HG03280 (cell line): Measurements from ENCODE around the gene RELN.
"Not testable (repeated sequence)": the region's sequence is repeated elsewhere in the genome, so short reads cannot be mapped to it uniquely, and the experiment has no call there.

Source experiments
- ATAC-seq: cut with Tn5 transposase; IDR thresholded peaks from one replicate; pipeline ENCODE4 v1.9.1; 2021; ENCODE audit warnings: mild to moderate bottlenecking, moderate library complexity; ENCODE audit not compliant: unreplicated experiment

RELN gene

DNA sequence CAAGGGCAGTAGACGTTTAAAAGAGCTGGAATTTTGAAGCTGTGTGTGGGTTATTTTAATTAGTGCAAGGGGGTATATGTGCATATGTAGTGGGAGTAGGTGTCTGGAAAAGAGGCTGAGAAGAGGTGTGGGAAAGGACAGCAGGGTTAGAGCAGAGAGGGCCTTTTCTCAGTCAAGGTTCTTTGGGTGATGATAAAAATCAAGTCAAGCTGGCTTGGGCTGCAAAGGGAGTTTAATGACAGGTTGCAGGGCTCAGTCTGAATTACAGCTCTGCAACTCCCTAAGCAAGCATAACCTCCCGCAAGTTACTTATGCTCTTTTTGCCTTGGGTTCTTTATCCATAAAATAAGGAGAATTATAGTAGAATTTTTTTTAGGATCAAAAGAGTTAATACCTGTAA lies 83.5 kb downstream of the RELN start:
- no peak for ATAC-seq

DNA sequence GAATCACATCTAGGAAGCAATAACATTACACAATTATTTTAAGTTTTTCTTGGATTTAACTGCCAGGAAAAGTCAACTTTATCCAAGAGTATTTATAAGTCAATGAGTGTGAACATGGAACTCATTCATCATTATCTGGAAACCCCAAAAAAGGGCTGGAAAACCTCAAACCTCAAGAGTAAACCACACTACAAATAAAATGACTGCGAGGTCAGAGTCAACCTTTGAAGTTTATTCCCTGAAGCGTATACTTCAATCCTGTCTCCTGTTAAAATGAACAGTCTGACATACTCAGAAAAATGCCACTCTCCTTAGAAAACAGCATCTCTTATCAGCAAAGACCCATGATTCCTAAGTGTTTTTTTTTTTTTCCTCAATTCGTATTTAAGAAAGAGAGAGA lies 86.5 kb downstream of the RELN start:
- no peak for ATAC-seq

DNA sequence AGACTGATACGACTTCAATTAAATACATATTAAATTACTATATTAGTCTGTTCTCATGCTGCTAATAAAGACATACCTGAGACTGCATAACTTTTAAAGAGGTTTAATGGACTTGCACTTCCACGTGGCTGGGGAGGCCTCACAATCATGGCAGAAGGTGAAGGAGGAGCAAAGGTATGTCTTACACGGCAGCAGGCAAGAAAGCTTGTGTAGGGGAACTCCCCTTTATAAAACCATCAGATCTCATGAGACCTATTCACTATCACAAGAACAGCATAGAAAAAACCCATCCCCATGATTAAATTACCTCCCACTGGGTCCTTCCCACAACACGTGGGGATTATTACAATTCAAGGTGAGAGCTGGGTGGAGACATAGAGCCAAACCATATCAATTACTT lies 92.6 kb downstream of the RELN start:
- not testable (repeated sequence) for ATAC-seq

DNA sequence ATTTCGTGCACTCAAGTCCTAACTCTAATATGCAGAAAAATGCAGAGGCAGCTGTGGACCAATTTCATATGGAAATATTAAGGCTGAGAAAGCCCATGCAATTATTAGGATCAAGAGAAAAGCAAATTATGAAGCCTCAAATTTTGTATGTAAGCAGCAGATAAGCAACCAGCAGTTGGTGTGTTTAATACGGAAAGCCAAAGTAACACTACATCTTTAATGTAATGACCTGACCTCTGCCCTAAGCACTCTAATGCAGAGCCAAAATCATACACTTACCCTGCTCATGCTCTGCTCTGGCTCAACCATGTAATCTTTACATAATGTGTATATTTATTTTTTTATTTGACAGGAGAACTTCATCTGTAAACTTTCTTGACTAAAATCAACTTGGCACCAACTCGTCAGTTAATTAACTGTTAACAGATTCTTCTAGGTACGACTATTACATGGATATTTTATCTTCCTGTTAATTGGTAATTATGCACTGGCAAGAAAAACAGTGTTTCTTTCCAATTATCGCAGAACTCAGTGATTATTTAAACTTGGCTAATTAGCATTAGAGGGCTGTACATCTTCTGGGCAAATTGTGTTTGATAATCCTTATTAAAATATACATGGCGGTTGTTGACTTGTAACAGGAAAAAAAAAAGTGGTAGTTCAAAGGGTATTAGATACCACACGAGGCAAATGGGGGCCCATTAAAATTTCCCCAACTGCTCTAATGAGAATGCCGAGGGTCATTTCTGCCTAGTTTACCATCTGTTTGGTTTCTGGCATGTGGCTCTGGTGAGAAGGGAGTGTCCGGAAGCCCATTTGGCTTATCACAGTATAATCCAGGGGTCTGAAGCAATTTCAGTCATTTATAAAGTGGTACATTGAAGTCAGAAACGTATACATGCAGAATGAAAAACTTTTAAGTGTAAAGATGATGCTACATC lies 94.5 kb downstream of the RELN start:
- ATAC-seq, result no peak

DNA sequence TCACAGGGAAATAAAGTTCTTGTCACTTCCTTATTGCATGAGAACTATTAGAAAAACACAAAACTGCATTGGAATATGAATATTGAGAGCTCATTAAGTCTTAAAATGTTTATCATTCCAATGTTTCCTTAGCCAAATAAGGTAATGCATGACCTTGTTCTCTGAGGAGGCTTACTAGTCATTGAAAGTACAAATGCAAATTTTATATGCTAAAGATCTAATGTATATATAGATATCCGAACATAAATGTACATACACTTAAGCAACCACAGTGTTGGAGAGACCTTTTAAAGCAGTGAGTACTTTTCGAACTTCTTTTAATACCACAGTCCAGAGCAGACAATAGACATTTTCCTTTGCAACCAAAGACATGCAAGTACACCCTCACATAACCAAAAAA lies 96.1 kb downstream of the RELN start:
- ATAC-seq, result no peak

DNA sequence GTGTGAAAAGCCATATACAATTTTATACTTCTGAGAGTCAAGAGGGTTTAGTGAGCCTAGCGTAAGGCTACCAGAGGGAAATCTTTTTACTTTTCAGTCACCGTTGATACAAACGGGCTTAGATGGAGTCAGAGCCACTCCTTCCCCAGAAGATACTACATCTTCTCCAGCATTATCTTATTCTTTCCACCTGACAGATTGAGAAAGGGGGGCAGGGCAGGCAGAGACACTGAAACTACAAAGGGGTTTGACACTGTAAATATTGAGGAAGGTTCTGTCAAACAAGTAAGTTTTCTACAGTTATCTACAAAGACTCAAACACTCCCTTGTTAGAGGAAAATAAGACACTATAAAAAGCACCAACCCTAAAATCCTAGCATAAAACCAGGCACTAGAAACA lies 100.0 kb downstream of the RELN start:
- ATAC-seq, result no peak

DNA sequence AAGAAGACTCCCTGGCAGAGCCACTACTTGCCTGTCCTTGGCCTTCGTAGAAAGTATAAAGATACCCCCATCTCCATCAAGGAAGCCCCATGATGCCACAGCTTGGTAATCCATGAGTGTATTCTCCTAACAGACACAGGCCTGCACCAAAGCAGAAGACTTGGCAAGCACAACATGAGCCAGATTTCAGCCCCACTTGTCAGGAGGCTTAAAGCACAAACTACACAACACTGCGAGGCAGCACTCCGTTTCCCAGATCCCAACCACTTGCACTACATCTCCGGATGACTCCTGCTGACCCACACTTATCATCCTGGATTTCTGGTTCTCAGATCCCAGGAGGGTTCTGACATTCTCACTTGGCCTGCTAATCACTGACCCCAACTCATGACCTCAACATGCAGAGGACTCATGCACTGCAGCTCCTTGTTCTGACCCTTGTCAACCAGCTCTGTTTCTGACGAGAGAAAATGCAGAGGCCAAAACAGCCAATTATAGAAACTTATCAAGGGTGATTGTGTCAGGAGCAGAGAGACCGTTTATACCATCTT lies 100.8 kb downstream of the RELN start:
- ATAC-seq, result no peak

DNA sequence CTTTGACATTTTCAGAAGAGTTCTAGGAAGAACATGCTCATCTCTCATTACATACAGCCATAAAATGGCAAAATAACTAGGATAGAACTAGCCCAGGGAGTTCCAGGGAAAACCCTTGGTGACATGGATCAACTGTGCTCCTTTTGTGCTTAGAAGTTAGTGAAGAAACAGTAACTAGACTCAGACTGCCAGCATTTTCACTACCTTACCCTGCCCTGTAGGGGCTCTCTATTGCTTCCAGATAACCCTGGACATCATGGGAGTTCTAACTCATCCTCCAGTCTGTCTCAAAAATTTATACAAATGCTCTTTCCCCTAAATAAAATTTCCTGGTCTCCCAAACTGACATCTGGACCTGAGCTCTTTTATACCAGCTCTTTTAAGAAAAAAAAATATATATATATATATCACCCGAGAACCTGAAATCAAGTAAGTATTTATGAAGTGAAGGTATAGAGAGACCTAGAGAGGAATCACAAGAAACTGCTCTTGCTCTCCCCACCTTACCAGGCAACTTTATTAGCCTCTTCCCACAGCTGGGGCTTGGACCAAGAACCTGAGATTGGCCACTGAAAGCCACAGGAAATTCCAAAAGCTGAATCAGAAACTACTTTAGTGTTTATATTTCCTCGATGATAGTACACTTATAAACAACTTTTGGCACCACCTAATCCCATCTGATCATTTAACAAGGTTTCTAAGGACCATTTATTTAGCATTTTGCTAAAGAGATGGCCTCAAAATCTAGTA lies 101.4 kb downstream of the RELN start:
- ATAC-seq, result no peak

DNA sequence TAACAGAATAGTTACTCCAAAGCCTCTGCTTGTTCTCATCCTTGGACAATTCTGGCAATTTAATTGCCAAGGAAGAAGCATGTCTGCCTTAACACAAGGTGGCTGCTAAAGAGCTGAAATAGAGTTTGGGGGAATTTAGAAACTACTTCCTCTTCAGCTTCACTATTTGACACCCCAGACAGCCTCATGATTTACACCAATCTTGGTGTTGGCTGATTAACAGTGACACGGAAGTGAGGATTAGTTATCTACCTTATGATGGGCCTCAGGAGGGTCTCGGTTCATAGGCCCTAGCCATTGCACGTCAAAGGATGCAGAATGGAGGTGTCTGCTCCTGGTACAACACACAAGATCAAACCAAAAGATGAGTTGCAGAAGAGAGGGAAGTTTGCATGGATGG lies 102.4 kb downstream of the RELN start:
- no peak for ATAC-seq

DNA sequence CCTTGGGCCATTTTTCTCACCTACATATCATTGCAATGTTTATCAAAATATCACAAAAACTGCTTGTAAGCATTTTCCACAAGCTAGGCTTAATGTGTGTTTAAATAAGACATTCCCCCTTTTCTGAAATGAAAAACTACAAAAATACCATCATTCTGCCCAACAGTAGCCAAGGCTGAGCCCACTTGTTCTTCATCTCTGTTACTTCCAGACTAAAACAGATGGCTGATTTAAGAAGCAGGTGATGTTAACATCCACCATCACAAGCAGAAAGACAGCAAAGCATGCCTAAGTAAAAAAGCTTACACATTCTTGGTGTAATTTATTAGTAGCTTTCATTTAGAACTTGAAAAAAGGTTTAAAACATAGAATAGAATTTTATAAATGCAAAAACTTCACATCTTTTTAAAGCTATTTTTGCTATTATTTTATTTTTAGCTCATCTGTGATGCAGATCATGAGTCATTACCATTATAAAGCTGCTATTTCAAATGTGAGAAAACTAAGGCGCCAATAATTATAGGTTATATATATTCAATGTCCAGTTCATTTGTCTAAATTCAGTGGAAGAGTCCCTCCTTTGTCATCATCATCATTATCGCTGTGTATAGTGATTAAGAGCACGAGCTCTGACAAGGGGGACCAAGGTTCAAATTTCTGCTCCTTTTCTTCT lies 109.4 kb downstream of the RELN start:
- ATAC-seq, result no peak

DNA sequence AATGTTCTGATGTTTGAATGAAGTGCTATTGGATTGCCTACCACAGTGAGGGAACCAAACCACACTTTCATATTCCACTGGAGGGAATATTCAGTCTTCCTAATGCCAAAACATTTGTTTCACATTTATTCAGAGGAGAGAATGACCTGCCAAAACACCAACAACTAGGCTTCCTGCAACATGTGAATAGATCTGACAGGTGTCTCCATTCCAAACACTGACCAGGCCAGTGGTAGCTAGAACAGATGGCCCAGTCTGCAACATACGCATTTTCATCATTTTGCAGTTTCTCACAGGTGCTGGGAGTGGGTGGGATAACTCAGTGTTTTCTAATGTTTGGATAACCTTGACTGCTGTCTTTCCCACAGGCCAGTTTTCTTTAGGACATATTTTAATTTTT lies 110.0 kb downstream of the RELN start:
- ATAC-seq, result no peak

DNA sequence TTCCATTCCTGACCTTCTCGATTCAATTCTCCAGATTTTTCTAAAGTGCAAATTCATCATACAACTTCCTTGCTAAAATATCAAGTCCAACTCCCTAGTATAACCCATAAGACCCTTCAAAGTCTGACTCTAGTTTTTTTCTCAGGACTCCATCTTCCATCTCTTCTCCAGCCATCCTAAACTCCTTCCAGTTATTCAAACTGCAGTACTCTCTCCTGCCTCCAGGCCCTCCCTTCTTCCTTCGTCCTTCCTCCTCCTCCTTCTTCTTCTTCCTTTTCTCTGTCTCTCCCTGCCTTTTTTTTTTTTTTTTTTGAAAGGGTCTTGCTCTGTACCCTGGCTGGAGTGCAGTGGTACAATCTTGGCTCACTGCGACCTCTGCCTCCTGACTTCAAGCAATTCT lies 111.9 kb downstream of the RELN start:
- ATAC-seq, result no peak

DNA sequence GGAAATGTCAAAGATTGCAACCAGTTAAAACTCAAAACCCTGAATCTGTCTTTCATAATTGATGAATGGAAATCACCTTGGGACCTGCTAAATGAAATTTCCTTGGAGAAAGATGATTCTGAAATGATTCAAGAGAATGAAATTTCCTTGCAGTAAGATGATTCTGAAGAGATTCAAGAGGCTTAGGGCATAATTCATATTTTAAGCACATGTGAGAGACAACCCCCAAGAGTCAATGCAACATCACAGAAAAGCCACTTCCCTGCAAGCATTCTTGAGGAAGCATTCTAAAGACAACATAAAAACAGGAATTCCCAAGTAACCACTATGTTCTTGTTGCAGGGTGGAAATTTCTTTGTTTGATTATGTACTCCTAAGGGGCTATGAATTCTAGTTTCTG lies 113.7 kb downstream of the RELN start:
- no peak for ATAC-seq

DNA sequence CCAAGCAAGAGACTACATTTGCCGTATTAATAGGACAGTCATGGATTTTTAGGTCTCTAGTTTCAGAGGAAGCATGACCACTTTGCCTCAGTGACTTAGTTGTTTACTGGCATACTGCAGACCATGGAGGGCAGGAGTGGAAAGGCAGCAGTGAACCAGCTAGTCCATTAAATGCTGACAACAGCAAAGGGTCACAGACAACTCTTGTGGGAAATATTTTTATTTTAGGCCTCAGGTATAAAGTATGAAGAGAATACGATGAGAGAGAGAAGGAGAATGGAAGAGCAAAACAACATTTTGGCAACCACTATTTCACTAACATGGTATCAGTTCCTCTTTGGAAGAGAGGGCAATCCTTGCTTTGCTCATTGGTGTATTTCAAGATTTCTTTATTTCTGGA lies 118.0 kb downstream of the RELN start:
- no peak for ATAC-seq

DNA sequence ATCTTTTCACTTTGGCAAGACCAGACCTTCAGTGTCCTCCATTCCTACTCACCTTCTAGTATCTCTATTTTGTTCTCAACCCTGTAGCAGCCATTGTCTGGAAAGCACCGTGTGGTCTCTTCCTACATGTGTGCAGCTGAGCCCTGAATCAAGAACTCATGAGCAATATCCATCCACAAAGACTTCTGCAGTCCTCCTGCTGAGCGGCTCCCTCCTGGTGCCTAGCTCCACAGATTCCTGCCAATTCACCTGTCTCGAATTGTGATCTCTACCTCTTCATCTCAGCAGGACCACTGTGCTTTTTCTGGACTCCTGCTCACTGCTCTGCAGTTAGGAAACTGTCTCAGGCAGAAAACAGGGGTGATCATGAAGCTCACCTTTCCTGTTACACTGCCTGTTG lies 118.8 kb downstream of the RELN start:
- no peak for ATAC-seq

DNA sequence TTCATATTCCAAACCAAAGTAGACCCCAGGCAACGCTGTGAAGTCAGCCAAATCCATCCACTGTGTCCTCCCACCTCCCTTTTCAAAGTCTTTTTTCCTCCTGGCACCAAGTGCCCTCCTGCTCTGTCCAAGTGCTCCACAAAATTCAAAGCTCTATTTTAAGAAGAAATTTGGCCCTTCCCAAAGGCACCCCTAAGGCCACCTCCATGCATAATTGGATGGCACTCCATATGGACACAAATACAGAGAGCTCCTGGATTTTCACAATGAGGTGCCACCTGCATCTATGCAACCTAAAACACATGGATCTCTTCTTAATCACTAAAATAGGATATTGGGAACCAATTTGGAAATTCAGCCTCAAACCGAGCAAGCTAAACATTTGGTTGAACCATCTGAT lies 121.6 kb downstream of the RELN start:
- ATAC-seq, result no peak

DNA sequence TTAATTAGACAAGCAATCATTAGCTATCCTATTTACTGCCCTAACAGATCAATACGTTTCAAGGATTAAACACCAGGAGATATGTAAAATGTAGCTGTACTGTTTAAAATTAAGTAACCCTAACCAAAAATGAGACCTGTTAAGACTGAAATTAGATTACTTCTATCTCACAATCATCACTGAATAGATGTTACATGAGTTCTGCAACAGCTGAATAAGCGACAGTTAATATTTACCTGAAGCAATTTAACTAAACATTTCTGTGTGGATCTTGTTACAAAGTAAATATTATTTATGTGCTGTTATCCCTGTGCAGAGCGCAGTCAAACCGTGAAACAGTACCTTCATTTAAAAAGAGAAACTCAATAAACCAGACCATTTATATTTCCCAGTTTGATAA lies 122.5 kb downstream of the RELN start:
- ATAC-seq, result no peak

DNA sequence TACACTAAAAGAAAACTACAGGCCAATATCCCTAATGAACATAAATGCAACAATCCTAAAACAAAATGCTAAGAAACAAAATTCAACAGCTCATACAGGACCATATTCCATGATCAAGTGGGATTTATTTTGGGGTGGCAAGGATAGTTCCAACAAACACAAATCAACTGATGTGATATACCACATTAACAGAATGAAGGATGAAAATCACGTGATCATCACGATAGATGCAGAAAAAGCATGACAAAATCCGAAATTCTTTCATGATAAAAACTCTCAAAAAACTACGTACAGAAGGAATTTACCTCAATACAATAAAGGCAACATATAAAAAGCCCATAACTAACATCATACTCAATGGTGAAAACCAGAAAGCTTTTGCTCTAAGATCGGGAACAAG lies 124.0 kb downstream of the RELN start:
- ATAC-seq, result no peak

DNA sequence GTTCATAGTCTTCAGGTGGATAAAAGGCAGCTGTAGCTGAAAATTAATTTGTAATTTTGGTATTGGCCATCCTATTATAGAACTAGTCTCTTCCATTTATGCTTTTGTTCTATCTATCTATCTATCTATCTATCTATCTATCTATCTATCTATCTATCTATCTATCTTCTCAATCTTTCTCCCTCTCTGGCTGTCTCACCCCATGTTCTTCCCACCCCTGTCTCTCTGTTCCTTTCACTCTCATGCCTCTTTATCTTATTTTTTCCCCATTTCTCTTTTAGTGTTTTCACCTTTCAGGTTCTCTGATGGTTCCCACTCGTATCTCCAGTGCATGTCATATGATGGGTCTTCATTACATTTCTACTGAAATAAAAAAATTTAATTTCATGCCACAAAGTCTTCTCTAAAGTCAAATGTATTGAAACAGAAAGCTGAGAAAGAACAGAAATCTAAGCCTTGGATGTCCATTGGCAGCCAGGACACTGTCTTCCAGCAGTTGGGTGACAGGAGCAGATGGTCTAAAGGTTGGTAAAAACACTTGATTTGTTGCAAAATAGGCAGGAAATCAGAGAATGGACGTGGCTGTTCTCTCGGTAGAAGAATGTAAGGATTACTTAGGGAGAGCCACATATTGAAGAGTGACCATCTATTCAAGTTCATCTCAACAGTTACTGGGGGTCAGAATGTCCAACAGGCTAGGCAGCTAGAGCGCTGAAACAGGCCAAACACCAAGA lies 127.0 kb downstream of the RELN start:
- no peak for ATAC-seq

DNA sequence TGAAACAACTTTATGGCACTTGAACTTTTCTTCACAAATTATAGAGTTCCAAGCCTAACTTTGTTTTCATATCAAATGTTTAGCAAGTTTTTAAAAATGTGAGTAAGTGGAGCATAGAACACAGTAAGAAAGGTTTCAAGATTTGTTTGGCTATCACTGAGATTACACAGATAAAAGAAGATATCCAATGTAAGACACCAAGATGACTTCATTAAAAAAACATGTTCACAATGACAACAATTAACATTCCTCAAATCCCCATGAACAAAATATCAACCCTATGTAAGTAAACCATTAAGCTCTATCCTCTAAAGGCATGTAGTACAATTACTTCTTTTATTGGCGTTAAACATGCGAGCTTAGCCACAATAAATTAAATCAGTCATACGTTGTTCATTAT lies 129.7 kb downstream of the RELN start:
- ATAC-seq, result no peak

DNA sequence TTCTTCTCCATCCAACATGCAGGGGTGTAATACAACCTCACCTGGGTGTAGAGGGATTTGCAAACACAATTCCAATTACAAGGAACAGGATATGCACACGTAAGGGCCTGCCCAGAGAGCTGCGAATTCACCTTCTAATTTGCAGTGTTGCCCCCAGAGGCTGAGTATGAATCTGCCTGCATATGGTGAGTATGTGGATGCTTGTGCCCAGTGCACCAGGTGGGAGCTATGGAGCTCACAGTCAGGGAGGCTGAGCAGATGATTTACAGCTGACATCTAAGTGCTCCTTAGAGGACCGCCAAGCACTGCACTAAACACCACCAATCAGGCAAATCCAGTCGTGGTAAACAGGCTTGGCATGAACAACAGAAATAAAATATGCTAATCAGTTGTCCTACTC lies 132.0 kb downstream of the RELN start:
- ATAC-seq, result no peak
